ENCODE measurements around the gene ZNF783.

ZNF783 gene

DNA sequence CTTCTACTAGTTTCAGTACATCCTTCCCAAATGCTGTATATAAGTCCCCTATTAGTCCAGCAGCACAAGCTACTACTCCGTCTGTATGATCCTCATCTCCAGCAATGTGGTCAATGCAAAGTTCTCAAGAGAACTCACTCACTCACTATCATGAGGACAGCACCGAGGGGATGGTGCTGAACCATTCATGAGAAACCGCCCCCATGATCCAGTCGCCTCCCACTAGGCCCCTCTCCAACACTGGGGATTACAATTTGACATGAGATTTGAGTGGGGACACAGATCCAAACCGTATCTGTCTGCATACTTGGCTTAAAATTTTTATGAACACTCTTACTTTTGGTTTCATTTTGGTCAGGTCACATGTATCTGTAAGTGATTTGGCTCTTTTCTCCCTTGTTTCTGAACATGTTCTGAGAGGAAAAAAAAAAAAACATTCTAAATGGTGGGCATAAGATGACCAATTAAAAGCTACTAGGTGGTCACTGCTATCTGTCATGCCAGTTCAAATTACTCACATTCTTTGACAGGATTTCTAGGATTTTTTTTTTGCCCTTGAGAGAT, 60.1 kb downstream of the ZNF783 start:
- WGBS, result 62% methylated on average over 4 of the region's 5 CpGs
- H3K23ac ChIP-seq (ENCODE audit: low read length in 2 of 2), result no peak overlapping the region
- peaks cover 14% of the 10 kb centered on the region in 2 experiments for H3K27me3 ChIP-seq (ENCODE audit: control insufficient read depth in 1 of 2, insufficient read depth in 1 of 2, low read length in 2 of 2)

DNA sequence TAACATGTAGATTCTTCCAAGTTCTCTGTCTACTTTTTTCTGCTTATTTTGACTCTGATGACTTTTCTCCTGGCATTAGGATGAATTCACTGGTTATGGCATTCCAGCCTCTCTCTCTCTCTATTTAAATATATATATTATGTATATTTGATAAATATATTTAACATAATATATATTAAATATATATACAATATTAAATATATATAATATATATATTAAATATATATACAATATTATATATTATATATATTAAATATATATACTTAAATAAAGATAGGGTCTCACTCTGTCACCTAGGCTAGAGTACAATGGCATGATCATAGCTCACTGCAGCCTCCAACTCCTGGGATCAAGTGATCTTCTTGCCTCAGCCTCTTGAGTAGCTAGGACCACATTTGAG, 60.7 kb downstream of the ZNF783 start:
- no peak overlapping the region for H3K23ac ChIP-seq (ENCODE audit: low read length in 2 of 2)
- H3K27me3 ChIP-seq (ENCODE audit: control insufficient read depth in 1 of 2, insufficient read depth in 1 of 2, low read length in 2 of 2), result peaks cover 8 to 14% of the 10 kb centered on the region in 2 experiments
- H3K4me3 ChIP-seq (ENCODE audit: insufficient read depth in 1 of 2, low read depth in 1 of 2, low read length in 2 of 2), result peak overlapping the region in 1 of 2 experiments; percentile 81
- no peaks in the 10 kb centered on the region for H3K36me3 ChIP-seq (ENCODE audit: control insufficient read depth in 1 of 2, insufficient read depth in 2 of 2, low read depth in 1 of 2, low read length in 2 of 2)
- no peak overlapping the region for H2AK5ac ChIP-seq (ENCODE audit: low read length, severe bottlenecking)
- no peak overlapping the region for H2BK5ac ChIP-seq (ENCODE audit: low read depth, low read length, poor library complexity, severe bottlenecking)
- DNase-seq, result no peak
- no peaks in the 10 kb centered on the region for H3K79me1 ChIP-seq (replicated peaks; ENCODE audit: low read length, poor library complexity, severe bottlenecking)
- peak overlapping the region; percentile 84 for H3K9ac ChIP-seq (ENCODE audit: low read length)
- H4K8ac ChIP-seq (ENCODE audit: low read length), result no peak overlapping the region
- no peak overlapping the region for H3K4me2 ChIP-seq (ENCODE audit: low read length, poor library complexity, severe bottlenecking)
- peaks cover 1% of the 10 kb centered on the region for H3K4me1 ChIP-seq (ENCODE audit: control insufficient read depth, insufficient read depth, low read depth, low read length)
- no peak overlapping the region for H2BK15ac ChIP-seq (ENCODE audit: low read depth, poor library complexity, severe bottlenecking)
- H3K14ac ChIP-seq (ENCODE audit: low read length in 2 of 2), result no peak overlapping the region
- no peak overlapping the region for H2BK12ac ChIP-seq (ENCODE audit: low read length in 2 of 2)
- H3K9me3 ChIP-seq (ENCODE audit: control insufficient read depth, low read length), result no peaks in the 10 kb centered on the region
- no peak overlapping the region for H3K4ac ChIP-seq (ENCODE audit: low read depth in 1 of 2, low read length in 2 of 2)
- no peak overlapping the region for H2AFZ ChIP-seq (ENCODE audit: low read depth, low read length)
- no peak overlapping the region for H3K18ac ChIP-seq (ENCODE audit: low read depth in 1 of 2, low read length in 2 of 2)
- H4K91ac ChIP-seq (ENCODE audit: low read length), result no peak overlapping the region
- no peak overlapping the region for H2BK120ac ChIP-seq (ENCODE audit: low read depth, low read length)
- no peak overlapping the region for H3K27ac ChIP-seq (ENCODE audit: low read length, poor library complexity, severe bottlenecking)

More for the DNA sequence above, 60.1 kb downstream of the ZNF783 start:
- Histone ChIP-seq H3K4me1 (ENCODE audit: control insufficient read depth, insufficient read depth, low read depth, low read length) (peaks cover 1% of the 10 kb centered on the region), H3K79me1 (replicated peaks; ENCODE audit: low read length, poor library complexity, severe bottlenecking) (no peaks in the 10 kb centered on the region), H4K91ac (ENCODE audit: low read length) (no peak overlapping the region), H3K4me3 (ENCODE audit: insufficient read depth in 1 of 2, low read depth in 1 of 2, low read length in 2 of 2) (peak overlapping the region in 1 of 2 experiments; percentile 81), H2AK5ac (ENCODE audit: low read length, severe bottlenecking) (no peak overlapping the region), H3K36me3 (ENCODE audit: control insufficient read depth in 1 of 2, insufficient read depth in 2 of 2, low read depth in 1 of 2, low read length in 2 of 2) (no peaks in the 10 kb centered on the region), H3K18ac (ENCODE audit: low read depth in 1 of 2, low read length in 2 of 2) (peak overlapping the region in 1 of 2 experiments; percentile 38), H2BK15ac (ENCODE audit: low read depth, poor library complexity, severe bottlenecking) (no peak overlapping the region), H3K9ac (ENCODE audit: low read length) (peak overlapping the region; percentile 84), H2BK120ac (ENCODE audit: low read depth, low read length) (no peak overlapping the region), H2AFZ (ENCODE audit: low read depth, low read length) (peak overlapping the region; percentile 24), H3K9me3 (ENCODE audit: control insufficient read depth, low read length) (no peaks in the 10 kb centered on the region), H3K4me2 (ENCODE audit: low read length, poor library complexity, severe bottlenecking) (no peak overlapping the region), H3K27ac (ENCODE audit: low read length, poor library complexity, severe bottlenecking) (no peak overlapping the region), H2BK5ac (ENCODE audit: low read depth, low read length, poor library complexity, severe bottlenecking) (no peak overlapping the region), H3K14ac (ENCODE audit: low read length in 2 of 2) (peak overlapping the region in 1 of 2 experiments; percentile 48), H2BK12ac (ENCODE audit: low read length in 2 of 2) (peak overlapping the region in 1 of 2 experiments; percentile 52), H3K4ac (ENCODE audit: low read depth in 1 of 2, low read length in 2 of 2) (no peak overlapping the region), H4K8ac (ENCODE audit: low read length) (peak overlapping the region; percentile 19)
- DNase-seq, result peak; percentile 43

DNA sequence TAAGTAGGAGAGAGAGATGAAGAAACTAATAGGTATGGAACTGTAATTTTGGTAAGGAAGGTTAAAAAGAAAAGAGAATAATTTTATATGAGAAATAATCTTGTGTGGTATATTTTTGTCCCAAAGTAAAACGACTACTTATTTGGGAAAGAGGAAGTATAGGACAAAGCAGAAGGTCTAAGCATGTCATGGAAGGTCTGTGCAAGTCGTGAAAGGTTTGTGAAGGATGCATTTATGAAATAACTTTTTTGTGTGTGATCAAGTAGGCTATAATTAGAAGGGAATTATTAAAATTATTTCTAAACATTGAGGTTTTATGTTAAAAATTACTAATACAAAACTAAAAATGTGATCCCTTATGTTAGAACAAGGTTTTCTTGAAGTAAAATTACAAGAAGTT, 63.3 kb downstream of the ZNF783 start:
- Histone ChIP-seq H3K27ac (ENCODE audit: low read length, poor library complexity, severe bottlenecking) (no peak overlapping the region), H3K27me3 (ENCODE audit: control insufficient read depth in 1 of 2, insufficient read depth in 1 of 2, low read length in 2 of 2) (no peaks in the 10 kb centered on the region), H4K8ac (ENCODE audit: low read length) (no peak overlapping the region), H4K91ac (ENCODE audit: low read length) (no peak overlapping the region), H3K18ac (ENCODE audit: low read depth in 1 of 2, low read length in 2 of 2) (no peak overlapping the region), H2BK5ac (ENCODE audit: low read depth, low read length, poor library complexity, severe bottlenecking) (no peak overlapping the region), H3K79me1 (replicated peaks; ENCODE audit: low read length, poor library complexity, severe bottlenecking) (no peaks in the 10 kb centered on the region), H3K9ac (ENCODE audit: low read length) (no peak overlapping the region), H2BK12ac (ENCODE audit: low read length in 2 of 2) (no peak overlapping the region), H3K4me3 (ENCODE audit: insufficient read depth in 1 of 2, low read depth in 1 of 2, low read length in 2 of 2) (no peak overlapping the region), H2BK120ac (ENCODE audit: low read depth, low read length) (no peak overlapping the region), H3K4me1 (ENCODE audit: control insufficient read depth, insufficient read depth, low read depth, low read length) (peaks cover 1% of the 10 kb centered on the region), H2AFZ (ENCODE audit: low read depth, low read length) (no peak overlapping the region), H3K23ac (ENCODE audit: low read length in 2 of 2) (no peak overlapping the region), H3K36me3 (ENCODE audit: control insufficient read depth in 1 of 2, insufficient read depth in 2 of 2, low read depth in 1 of 2, low read length in 2 of 2) (no peaks in the 10 kb centered on the region), H2BK15ac (ENCODE audit: low read depth, poor library complexity, severe bottlenecking) (no peak overlapping the region), H2AK5ac (ENCODE audit: low read length, severe bottlenecking) (no peak overlapping the region), H3K14ac (ENCODE audit: low read length in 2 of 2) (no peak overlapping the region), H3K4ac (ENCODE audit: low read depth in 1 of 2, low read length in 2 of 2) (no peak overlapping the region), H3K9me3 (ENCODE audit: control insufficient read depth, low read length) (no peaks in the 10 kb centered on the region), H3K4me2 (ENCODE audit: low read length, poor library complexity, severe bottlenecking) (no peak overlapping the region)
- WGBS, result 64% methylated on average over 2 of the region's 2 CpGs
- no peak for DNase-seq

DNA sequence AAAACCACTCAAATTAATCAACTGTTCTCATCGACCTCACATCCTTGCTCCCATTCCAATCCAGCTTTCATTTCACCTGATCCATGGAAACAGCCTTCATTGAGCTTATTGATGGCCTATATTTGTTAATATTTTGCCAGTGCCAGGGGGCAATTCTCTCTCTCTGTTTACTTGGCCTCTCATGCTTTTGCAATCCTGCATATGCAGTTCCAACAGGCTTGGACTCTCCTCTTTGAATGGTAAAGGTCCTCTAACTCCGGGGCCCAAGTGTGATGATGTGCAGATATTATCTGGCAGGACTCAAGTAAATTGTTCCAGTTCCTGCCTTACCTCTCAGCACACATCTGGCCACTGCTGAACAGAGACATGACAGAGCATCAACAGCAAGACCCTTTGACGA, 67.3 kb downstream of the ZNF783 start:
- H2AFZ ChIP-seq (ENCODE audit: low read depth, low read length), result no peak overlapping the region
- no peaks in the 10 kb centered on the region for H3K4me1 ChIP-seq (ENCODE audit: control insufficient read depth, insufficient read depth, low read depth, low read length)
- no peaks in the 10 kb centered on the region for H3K9me3 ChIP-seq (ENCODE audit: control insufficient read depth, low read length)
- no peak overlapping the region for H2AK5ac ChIP-seq (ENCODE audit: low read length, severe bottlenecking)
- H3K23ac ChIP-seq (ENCODE audit: low read length in 2 of 2), result no peak overlapping the region
- no peak overlapping the region for H3K4ac ChIP-seq (ENCODE audit: low read depth in 1 of 2, low read length in 2 of 2)
- no peak overlapping the region for H2BK12ac ChIP-seq (ENCODE audit: low read length in 2 of 2)
- no peak overlapping the region for H3K4me2 ChIP-seq (ENCODE audit: low read length, poor library complexity, severe bottlenecking)
- no peak overlapping the region for H2BK120ac ChIP-seq (ENCODE audit: low read depth, low read length)
- no peak overlapping the region for H3K18ac ChIP-seq (ENCODE audit: low read depth in 1 of 2, low read length in 2 of 2)
- no peaks in the 10 kb centered on the region for H3K79me1 ChIP-seq (replicated peaks; ENCODE audit: low read length, poor library complexity, severe bottlenecking)
- no peak overlapping the region for H3K27ac ChIP-seq (ENCODE audit: low read length, poor library complexity, severe bottlenecking)
- no peak overlapping the region for H3K9ac ChIP-seq (ENCODE audit: low read length)
- H2BK5ac ChIP-seq (ENCODE audit: low read depth, low read length, poor library complexity, severe bottlenecking), result no peak overlapping the region
- no peak overlapping the region for H4K91ac ChIP-seq (ENCODE audit: low read length)
- H3K14ac ChIP-seq (ENCODE audit: low read length in 2 of 2), result no peak overlapping the region
- no peak overlapping the region for H4K8ac ChIP-seq (ENCODE audit: low read length)
- no peak overlapping the region for H2BK15ac ChIP-seq (ENCODE audit: low read depth, poor library complexity, severe bottlenecking)
- no peaks in the 10 kb centered on the region for H3K36me3 ChIP-seq (ENCODE audit: control insufficient read depth in 1 of 2, insufficient read depth in 2 of 2, low read depth in 1 of 2, low read length in 2 of 2)
- 32% methylated on average over 2 of the region's 3 CpGs for WGBS
- H3K27me3 ChIP-seq (ENCODE audit: control insufficient read depth in 1 of 2, insufficient read depth in 1 of 2, low read length in 2 of 2), result peaks cover 0 to 4% of the 10 kb centered on the region in 2 experiments
- no peak overlapping the region for H3K4me3 ChIP-seq (ENCODE audit: insufficient read depth in 1 of 2, low read depth in 1 of 2, low read length in 2 of 2)
- DNase-seq, result no peak

Measured in mesenchymal stem cell (in vitro differentiated cells and primary cell).